GM20000 (cell line): ENCODE results near the gene RCHY1.
"Not testable (repeated sequence)": the region's sequence is repeated elsewhere in the genome, so short reads cannot be mapped to it uniquely, and the experiment has no call there.

Experiments used
- DNase-seq: peaks from one replicate; pipeline ENCODE4 v3.0.0; 2012; ENCODE audit warnings: low spot score
- CTCF ChIP-seq: IDR thresholded peaks from 2 replicates; pipeline ENCODE4 v1.5.1; 2012; ENCODE audit warnings: mild to moderate bottlenecking, control low read depth; ENCODE audit errors: extremely low read depth, missing control alignments

Gene RCHY1

GRCh38 chr4:75511841-75512240 lies 2.4 kb downstream of the RCHY1 start:
- no peak for DNase-seq
- TF ChIP-seq CTCF: no peak

- DNase-seq: not testable (repeated sequence)
These were observed 4.6 kb downstream of the RCHY1 start for GRCh38 chr4:75509592-75509991.

GRCh38 chr4:75505630-75506029 lies 8.6 kb downstream of the RCHY1 start:
- no peak for DNase-seq
- no peak for TF ChIP-seq CTCF

DNA sequence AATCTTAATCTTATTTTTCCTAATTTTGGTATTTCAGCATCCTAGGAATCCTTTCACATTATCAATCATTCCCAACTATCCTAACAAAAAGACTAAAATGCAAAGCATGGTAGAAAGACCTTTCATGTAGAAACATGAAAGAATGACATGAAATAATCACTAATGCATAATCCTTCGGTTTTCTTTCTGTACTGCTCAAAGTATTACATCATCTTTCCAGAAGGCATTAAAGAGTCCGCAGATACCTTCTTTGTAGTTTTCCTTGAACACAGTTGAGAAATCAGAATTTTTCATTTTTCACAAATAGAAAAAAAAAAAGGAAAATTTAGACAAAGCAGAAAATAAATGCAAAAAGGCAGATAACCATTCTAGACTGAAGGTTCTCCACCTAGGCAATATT lies 11.5 kb downstream of the RCHY1 start:
- DNase-seq: no peak
- no peak for TF ChIP-seq CTCF

DNA sequence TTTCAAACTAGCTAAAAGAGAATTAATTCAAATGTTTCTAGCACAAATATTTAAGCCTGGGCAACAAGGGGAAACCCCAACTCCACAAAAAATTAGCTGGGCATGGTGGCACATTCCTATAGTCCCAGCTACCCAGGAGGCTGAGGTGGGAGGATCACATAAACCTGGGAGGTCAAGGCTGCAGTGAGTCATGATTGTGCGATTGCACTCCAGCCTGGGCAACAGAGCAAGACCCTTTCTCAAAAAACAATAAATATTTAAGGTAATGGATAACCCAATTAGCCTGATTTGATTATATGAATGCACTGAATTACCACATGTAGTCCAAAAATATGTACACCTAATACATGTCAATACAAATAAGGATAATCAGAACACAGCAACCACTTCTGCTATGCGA lies 14.3 kb downstream of the RCHY1 start:
- TF ChIP-seq CTCF: no peak
- no peak for DNase-seq

- TF ChIP-seq CTCF: no peak
- DNase-seq: no peak
These were observed 16.2 kb downstream of the RCHY1 start for GRCh38 chr4:75498041-75498440.

DNA sequence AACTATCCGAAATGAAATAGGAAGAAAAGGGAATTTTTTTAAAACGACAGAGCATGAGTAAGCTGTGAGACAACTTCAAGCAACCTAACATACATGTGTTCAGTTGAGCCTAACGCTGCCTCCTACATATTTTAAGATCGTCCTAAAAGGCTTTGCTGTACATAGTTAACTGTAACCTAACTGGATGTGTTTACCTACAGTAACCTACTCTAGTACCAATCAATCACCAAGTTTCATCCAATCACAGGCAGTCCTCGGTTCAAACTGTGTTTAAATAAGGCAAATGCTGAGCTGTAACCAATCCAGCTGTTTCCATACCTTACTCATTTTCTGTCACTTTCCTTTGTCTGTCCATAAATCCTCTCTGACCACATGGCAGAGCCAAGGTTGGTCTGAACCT lies 17.1 kb downstream of the RCHY1 start:
- TF ChIP-seq CTCF: no peak
- DNase-seq: no peak

DNA sequence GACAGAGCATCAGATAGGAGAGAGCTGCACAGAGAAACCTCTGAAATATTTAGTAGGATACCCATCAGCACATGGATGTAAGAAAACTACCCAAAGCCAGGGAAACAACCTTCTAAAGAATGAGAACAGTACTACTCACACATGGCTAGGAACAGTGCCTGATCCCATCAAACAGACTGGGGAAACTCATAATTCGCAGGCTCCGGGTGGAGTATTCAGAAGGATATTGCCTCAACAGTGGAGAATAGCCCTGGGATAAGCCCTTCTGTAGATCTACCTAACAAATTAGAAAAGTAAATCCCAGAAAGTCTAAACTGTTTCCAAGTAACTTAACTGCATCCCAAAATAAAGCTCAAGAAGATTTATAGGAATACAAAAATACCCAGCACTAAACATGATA lies 17.8 kb downstream of the RCHY1 start:
- no peak for TF ChIP-seq CTCF
- no peak for DNase-seq
